ENCODE measurements around the gene CD74.

The CD74 gene

DNA sequence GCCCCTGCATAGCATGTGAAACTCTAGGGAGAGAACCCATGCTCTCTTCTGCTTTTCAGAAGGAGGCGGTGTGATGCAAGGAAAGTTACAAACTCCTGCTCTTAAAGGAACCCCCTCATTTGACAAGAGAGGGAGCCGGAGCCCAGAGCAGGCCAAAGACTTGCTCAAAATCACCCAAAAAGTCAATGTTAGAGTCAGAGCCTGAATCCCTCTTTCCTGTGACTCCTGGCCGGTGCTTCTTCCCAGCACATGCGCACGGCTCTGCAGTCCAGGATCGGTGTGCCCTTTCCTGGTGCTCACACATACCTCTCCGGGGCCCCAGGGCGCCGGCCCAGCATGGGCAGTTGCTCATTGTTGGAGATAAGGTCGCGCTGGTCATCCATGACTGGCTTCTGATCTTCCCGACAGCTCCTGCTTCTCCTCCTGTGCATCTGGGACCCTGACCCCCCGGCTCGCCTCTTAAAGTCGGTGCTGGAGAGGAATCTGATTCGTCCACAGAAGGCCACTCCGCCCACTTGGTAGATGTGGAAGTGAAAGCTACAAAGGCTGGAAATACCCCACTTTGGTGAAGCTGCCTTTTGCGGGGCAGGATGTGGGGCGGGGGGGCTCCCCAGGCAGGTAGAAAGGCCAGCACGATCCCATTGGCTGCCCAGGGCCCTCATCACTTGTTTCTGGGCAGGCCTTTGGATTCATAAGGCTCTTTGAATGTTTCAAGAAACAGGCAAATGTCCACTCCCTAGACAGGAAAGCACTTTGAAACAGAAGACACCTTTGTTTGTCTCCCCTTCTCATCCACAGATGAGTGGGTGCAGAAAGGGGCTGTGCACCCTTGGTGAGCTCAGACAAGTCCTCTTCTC is at the start of gene CD74:
Gene CD74 (minus strand): TSS at position 592 of the 857 bp plus-strand sequence. CDS start 161 bp downstream, at position 431.
- Histone ChIP-seq H3F3A (ENCODE audit: insufficient read depth) (peaks cover 50% of the 10 kb centered on the region), H3K4me2 (ENCODE audit: low read depth, low read length, poor library complexity, severe bottlenecking) (peak within 1 kb of the TSS; percentile 96), H3K9me3 (ENCODE audit: insufficient read depth, low read length) (no peaks in the 10 kb centered on the region), H4K20me1 (ENCODE audit: low read depth, low read length) (peaks cover 8% of the 10 kb centered on the region; the same call in 1 of the 2 replicates), H3K27me3 (ENCODE audit: low read length) (no peaks in the 10 kb centered on the region), H3K9ac (ENCODE audit: low read length) (peak within 1 kb of the TSS; percentile 98), H3K4me3 (ENCODE audit: insufficient read depth, low read length, poor library complexity, severe bottlenecking) (peak within 1 kb of the TSS; percentile 98), H3K9me2 (replicated peaks; ENCODE audit: insufficient read depth, low read length) (no peaks in the 10 kb centered on the region), H3K79me2 (ENCODE audit: insufficient read depth, low read length) (peaks cover 47% of the 10 kb centered on the region), H2AFZ (ENCODE audit: low read depth, low read length, severe bottlenecking) (peak within 1 kb of the TSS; percentile 62), H3K27ac (ENCODE audit: low read depth, low read length) (peak within 1 kb of the TSS; percentile 97), H3K36me3 (ENCODE audit: low read length) (peaks cover 3% of the 10 kb centered on the region; the same call in 1 of the 2 replicates)
- TF ChIP-seq, protein P1, sequence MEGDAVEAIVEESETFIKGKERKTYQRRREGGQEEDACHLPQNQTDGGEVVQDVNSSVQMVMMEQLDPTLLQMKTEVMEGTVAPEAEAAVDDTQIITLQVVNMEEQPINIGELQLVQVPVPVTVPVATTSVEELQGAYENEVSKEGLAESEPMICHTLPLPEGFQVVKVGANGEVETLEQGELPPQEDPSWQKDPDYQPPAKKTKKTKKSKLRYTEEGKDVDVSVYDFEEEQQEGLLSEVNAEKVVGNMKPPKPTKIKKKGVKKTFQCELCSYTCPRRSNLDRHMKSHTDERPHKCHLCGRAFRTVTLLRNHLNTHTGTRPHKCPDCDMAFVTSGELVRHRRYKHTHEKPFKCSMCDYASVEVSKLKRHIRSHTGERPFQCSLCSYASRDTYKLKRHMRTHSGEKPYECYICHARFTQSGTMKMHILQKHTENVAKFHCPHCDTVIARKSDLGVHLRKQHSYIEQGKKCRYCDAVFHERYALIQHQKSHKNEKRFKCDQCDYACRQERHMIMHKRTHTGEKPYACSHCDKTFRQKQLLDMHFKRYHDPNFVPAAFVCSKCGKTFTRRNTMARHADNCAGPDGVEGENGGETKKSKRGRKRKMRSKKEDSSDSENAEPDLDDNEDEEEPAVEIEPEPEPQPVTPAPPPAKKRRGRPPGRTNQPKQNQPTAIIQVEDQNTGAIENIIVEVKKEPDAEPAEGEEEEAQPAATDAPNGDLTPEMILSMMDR (IDR thresholded peaks at IDR 0.05; ENCODE audit: insufficient read depth, low read length, poor library complexity, severe bottlenecking): no peak
- no peak for TF ChIP-seq EZH2phosphoT487 (conservative IDR thresholded peaks at IDR 0.05; ENCODE audit: low read length)

DNA sequence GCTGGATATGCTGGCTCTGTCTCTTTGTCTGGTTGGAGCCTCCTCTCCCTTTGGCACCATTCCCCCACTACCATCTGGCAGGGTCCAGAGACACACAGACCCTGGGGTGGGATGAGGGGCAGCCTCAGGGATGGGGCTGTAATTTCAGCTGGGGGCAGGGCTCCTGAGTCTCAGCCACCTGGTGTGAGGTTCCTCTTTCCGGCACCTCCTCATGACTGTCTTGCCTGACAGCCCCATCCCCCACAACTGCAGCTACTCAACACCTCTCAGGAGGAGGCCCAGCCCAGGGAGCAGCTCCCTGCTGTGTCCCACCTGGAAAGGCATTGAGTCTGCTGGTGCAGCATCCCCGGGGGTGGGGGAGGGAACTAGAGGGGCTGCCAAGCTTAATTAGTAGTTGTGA is 48.5 kb upstream of the CD74 start:
- Histone ChIP-seq H3K4me3 (ENCODE audit: insufficient read depth, low read length, poor library complexity, severe bottlenecking) (peak overlapping the region; percentile 9), H3K27ac (ENCODE audit: low read depth, low read length) (peak overlapping the region; percentile 82), H3F3A (ENCODE audit: insufficient read depth) (0 out of 2 replicates have a peak, but pooled peaks cover 3% of the 10 kb centered on the region), H2AFZ (ENCODE audit: low read depth, low read length, severe bottlenecking) (peak overlapping the region; percentile 74), H4K20me1 (ENCODE audit: low read depth, low read length) (no peaks in the 10 kb centered on the region), H3K4me2 (ENCODE audit: low read depth, low read length, poor library complexity, severe bottlenecking) (peak overlapping the region; percentile 51), H3K27me3 (ENCODE audit: low read length) (no peaks in the 10 kb centered on the region), H3K36me3 (ENCODE audit: low read length) (no peaks in the 10 kb centered on the region), H3K9ac (ENCODE audit: low read length) (peak overlapping the region; percentile 54), H3K79me2 (ENCODE audit: insufficient read depth, low read length) (no peaks in the 10 kb centered on the region), H3K9me3 (ENCODE audit: insufficient read depth, low read length) (no peaks in the 10 kb centered on the region), H3K9me2 (replicated peaks; ENCODE audit: insufficient read depth, low read length) (no peaks in the 10 kb centered on the region)
- no peak for TF ChIP-seq EZH2phosphoT487 (conservative IDR thresholded peaks at IDR 0.05; ENCODE audit: low read length)
- TF ChIP-seq, protein P1 (IDR thresholded peaks at IDR 0.05; ENCODE audit: insufficient read depth, low read length, poor library complexity, severe bottlenecking): no peak

DNA sequence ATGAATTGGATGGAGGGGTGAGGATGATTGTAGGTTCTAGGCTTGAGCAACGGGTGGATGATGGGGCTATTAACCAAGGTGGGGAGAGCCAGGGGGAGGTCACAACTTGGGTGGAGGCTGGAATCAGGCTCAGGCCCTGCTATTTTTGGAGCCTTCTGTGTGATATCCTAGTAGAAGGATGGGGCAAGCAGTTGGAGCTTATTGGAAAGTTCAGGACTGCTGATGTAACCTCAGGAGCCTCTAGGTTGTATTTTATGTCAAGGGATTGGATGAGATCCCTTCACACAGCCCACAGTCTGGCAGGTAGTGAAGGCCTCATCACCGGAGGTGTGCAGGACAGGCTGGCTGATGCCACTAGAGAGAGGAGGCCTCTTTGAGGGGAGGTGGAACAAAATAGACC is 48.1 kb upstream of the CD74 start:
- Histone ChIP-seq H3K4me2 (ENCODE audit: low read depth, low read length, poor library complexity, severe bottlenecking) (peak overlapping the region; percentile 51), H4K20me1 (ENCODE audit: low read depth, low read length) (no peaks in the 10 kb centered on the region), H3K27ac (ENCODE audit: low read depth, low read length) (peak overlapping the region; percentile 82), H3K36me3 (ENCODE audit: low read length) (no peaks in the 10 kb centered on the region), H3F3A (ENCODE audit: insufficient read depth) (0 out of 2 replicates have a peak, but pooled peaks cover 3% of the 10 kb centered on the region), H3K79me2 (ENCODE audit: insufficient read depth, low read length) (no peaks in the 10 kb centered on the region), H3K4me3 (ENCODE audit: insufficient read depth, low read length, poor library complexity, severe bottlenecking) (peak overlapping the region; percentile 9), H2AFZ (ENCODE audit: low read depth, low read length, severe bottlenecking) (peak overlapping the region; percentile 74), H3K9ac (ENCODE audit: low read length) (peak overlapping the region; percentile 54), H3K9me3 (ENCODE audit: insufficient read depth, low read length) (no peaks in the 10 kb centered on the region), H3K9me2 (replicated peaks; ENCODE audit: insufficient read depth, low read length) (no peaks in the 10 kb centered on the region), H3K27me3 (ENCODE audit: low read length) (no peaks in the 10 kb centered on the region)
- TF ChIP-seq, protein P1 (IDR thresholded peaks at IDR 0.05; ENCODE audit: insufficient read depth, low read length, poor library complexity, severe bottlenecking): no peak
- TF ChIP-seq EZH2phosphoT487 (conservative IDR thresholded peaks at IDR 0.05; ENCODE audit: low read length): no peak

All from SU-DHL-6 (cell line).